Pulmonary artery endothelial cell (primary cell): ENCODE results near the gene ZC3H4. TPM values are rescaled to one million over a fixed set of nuclear protein-coding genes. Genes with fewer than 3 reads are reported as not detected.

Source experiments
- DNase-seq: peaks from one replicate; pipeline ENCODE4 v3.0.0-alpha.2; 2011; ENCODE audit warnings: low read depth, low spot score
- total RNA-seq: library from RNA; depleted of rRNA; stranded (reverse); fragments of >200 nt; gene quantifications from 2 replicates; pipeline ENCODE4 v1.2.3, GENCODE V29; 2014

The ZC3H4 gene
- total RNA-seq, 1 donor from 2014 or later: 12.7 TPM

GRCh38 chr19:47022140-47022536 lies 91.4 kb downstream of the ZC3H4 start:
- no peak for DNase-seq

- no peak for DNase-seq
Measured at GRCh38 chr19:47021536-47022139, 91.9 kb downstream of the ZC3H4 start.

DNA sequence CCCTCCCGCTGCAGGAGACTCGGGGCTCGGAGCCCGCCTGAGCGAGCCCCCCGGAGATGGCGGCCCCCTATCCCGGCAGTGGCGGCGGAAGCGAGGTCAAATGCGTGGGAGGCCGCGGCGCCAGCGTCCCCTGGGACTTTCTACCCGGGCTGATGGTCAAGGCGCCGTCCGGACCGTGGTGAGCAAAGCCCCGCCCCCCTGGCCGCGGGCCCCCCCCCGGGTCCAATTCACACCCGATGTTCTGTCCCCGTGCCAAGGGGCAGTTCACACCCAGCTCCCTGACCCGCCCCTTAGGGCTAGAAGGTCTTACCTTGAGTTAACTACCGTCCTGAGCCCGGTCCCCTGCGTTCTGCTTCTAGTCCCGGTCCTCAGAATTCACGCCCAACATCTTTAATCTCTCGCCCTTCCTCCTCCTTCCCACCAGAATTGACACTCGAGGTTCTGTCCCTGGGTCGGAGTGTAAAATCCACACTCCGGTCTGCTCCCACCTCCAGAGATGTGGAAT lies 92.5 kb downstream of the ZC3H4 start:
- no peak for DNase-seq

GRCh38 chr19:47020132-47020805 lies 93.3 kb downstream of the ZC3H4 start:
- DNase-seq: no peak

- DNase-seq: no peak
Measured at GRCh38 chr19:47019431-47020041, 94.0 kb downstream of the ZC3H4 start, which contains the start of gene NPAS1. TSS of gene NPAS1 (plus strand) at chr19:47019837. CDS start at chr19:47021048, 1,211 bp downstream.

DNA sequence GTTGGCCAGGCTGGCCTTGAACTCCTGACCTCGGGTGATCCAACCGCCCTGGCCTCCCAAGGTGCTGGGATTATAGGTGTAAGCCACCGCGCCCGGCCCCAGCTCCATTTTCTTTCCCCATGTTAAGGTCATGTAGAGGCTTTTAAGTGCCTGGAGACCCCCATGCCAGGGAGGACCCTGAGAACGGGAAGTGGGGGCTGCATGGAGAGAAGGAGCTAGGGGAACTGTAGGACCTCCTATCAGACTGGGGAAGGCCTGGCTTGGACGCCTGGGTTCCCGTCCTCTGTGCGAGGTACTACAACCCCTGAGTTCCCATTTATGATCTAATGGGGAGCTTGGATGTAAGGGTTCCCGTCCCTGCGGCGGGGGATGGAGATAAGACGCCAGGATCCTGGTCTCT lies 94.7 kb downstream of the ZC3H4 start:
- no peak for DNase-seq

Other genes starting within 250 kb of the ZC3H4 start
- 0.20 TPM in 1 of 2 replicates, not detected in the other for gene NPAS1, start 93.9 kb downstream of the ZC3H4 start, total RNA-seq
- gene TMEM160, start 65.2 kb downstream of the ZC3H4 start, total RNA-seq: 22.6 and 33.4 TPM in 2 replicates
- gene SAE1, start 17.1 kb upstream of the ZC3H4 start, total RNA-seq: 210 and 246 TPM in 2 replicates
- 17.1 and 24.2 TPM in 2 replicates for gene BBC3, start 117.4 kb upstream of the ZC3H4 start, total RNA-seq
- 4.0 and 6.9 TPM in 2 replicates for gene CCDC9, start 142.7 kb upstream of the ZC3H4 start, total RNA-seq
- gene INAFM1, start 161.1 kb upstream of the ZC3H4 start, total RNA-seq: 0.73 and 1.3 TPM in 2 replicates
- gene C5AR1, start 196.1 kb upstream of the ZC3H4 start, total RNA-seq: not detected in 2 replicates
- 0.07 TPM in 1 of 2 replicates, not detected in the other for gene C5AR2, start 218.4 kb upstream of the ZC3H4 start, total RNA-seq
- 7.1 and 12.7 TPM in 2 replicates for gene DHX34, start 235.5 kb upstream of the ZC3H4 start, total RNA-seq